ENCODE measurements around the gene COL4A3.

The COL4A3 gene

DNA sequence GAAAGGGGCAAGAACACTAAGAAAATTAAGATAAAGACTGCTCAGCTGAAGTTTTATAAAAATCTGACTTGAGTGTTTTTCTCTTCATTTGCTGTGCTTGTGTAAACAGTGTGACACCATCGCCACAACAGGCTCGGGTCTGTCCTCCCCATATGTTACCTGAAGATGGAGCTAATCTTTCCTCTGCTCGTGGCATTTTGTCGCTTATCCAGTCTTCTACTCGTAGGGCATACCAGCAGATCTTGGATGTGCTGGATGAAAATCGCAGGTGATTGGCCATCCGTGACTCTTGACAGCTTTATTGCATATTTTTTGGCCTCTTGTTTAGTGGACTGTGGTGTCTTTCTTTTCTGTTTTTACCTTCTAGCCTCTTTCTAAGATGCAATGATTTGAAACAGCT is 182.7 kb downstream of the COL4A3 start:
- TF ChIP-seq, protein P1, sequence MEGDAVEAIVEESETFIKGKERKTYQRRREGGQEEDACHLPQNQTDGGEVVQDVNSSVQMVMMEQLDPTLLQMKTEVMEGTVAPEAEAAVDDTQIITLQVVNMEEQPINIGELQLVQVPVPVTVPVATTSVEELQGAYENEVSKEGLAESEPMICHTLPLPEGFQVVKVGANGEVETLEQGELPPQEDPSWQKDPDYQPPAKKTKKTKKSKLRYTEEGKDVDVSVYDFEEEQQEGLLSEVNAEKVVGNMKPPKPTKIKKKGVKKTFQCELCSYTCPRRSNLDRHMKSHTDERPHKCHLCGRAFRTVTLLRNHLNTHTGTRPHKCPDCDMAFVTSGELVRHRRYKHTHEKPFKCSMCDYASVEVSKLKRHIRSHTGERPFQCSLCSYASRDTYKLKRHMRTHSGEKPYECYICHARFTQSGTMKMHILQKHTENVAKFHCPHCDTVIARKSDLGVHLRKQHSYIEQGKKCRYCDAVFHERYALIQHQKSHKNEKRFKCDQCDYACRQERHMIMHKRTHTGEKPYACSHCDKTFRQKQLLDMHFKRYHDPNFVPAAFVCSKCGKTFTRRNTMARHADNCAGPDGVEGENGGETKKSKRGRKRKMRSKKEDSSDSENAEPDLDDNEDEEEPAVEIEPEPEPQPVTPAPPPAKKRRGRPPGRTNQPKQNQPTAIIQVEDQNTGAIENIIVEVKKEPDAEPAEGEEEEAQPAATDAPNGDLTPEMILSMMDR (IDR thresholded peaks at IDR 0.05): no peak
- Histone ChIP-seq H3K4me3 (no peak overlapping the region), H3K27ac (no peak overlapping the region)
- DNase-seq (ENCODE audit: low spot score): no peak

DNA sequence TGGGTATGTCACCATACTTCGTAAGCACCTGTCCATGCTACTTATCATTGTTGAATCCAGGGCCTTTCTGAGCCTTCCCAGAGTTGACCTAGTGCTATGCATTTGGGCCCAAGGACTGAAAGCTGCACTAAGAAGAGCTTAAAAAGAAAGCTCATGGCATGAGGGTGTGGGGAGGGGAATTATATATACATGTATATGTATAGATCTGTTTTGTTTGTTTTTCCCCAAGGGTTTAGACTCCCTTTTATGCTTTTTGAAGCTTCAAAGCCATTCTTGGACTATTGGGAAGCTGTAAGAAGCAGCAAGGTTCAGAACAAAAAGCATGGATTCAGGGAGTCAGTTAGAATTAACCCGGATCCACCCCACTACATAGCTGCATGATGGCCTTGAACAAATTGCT is 183.9 kb downstream of the COL4A3 start:
- no peak for DNase-seq (ENCODE audit: low spot score)
- no peak overlapping the region for H3K4me3 ChIP-seq
- TF ChIP-seq, protein P1 (IDR thresholded peaks at IDR 0.05): no peak
- no peak overlapping the region for H3K27ac ChIP-seq

DNA sequence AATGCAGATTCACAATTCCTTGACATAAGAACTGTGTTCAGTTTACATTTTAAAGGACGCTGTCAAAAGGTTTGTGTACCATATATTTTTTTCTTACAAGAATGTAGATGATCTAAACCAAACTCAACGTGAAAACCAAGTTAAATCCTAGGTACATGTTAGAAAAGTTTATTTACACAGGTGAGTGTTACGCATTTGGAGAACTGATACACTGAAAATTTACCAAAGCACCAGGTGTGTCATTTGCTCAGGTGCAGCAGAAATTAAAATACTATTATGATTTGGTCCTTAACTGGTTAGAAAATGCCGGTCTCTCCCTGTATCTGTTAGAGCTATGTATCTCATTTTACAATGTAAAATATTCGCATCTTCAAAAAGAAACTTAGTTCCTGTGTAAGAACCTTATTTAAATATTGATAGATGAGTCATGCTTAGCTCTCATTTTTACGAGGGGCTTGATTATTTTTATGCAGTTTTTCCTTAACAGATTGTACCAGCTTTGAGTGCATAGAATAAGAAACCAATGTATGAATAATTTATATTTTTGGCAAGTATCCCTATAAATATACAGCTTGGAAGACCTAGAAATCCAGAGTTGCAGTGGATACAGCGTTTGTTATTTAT is 185.7 kb downstream of the COL4A3 start:
- Histone ChIP-seq H3K4me3 (no peak overlapping the region), H3K27ac (no peak overlapping the region)
- TF ChIP-seq, protein P1 (IDR thresholded peaks at IDR 0.05): no peak
- no peak for DNase-seq (ENCODE audit: low spot score)

DNA sequence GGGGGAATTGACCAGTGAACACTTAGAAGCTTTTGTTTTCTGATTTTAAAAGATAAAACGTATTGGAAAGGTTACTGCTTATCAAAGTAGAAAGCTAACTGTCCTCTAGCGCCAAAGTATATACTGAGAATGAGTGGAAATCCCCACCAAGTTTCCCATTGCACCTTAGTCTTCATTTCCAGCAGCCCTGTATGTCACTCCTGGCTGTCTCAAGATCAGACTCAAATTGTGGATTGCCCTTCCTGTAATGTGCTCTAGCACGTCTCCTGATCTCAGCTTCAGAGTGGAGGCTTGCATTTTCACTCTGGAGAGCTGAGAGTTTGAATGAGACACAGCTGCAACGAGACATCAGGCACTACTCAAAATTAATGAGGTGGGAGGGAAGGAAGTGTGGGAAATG is 187.2 kb downstream of the COL4A3 start:
- DNase-seq (ENCODE audit: low spot score): no peak
- H3K4me3 ChIP-seq: no peak overlapping the region
- TF ChIP-seq, protein P1 (IDR thresholded peaks at IDR 0.05): no peak
- H3K27ac ChIP-seq: no peak overlapping the region

DNA sequence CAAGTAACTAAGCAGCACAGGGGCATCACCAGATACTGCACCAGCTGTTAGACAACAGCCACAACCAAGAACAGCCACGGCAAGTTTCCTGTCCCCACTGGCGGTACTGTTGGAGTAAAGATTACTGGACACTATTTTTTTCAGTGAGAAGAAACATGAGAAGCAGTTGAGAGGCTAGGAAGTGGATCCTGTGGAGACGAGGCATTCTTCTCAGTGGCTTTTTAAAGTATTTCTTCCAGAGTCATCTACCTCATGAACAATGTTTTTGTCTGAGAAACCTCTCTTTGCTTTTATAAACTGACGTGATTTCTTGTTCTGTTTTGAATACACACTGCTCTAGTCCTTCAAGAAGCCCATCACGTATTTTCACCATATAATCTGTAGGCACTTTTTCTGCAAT is 195.9 kb downstream of the COL4A3 start:
- H3K27ac ChIP-seq: no peak overlapping the region
- TF ChIP-seq, protein P1 (IDR thresholded peaks at IDR 0.05): no peak
- H3K4me3 ChIP-seq: no peak overlapping the region
- DNase-seq (ENCODE audit: low spot score): no peak

DNA sequence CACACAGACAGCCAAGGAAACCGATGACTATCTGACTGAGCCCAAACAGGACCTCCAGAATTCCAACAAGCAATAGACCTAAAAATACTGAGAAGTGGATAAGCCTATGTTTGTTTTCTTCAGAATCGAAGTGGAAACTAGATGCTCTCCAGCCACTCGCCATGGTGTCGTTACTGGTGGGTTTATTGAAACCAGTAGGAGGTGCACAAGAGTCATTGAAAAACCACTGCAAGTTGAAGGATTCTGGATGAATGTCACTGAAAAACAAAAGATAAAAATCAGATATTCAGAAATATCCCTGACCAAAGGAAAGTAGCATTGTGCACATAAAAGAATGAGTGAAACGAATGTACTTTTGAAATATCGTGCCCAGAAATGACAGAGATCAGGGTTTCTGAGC is 199.3 kb downstream of the COL4A3 start:
- no peak overlapping the region for H3K4me3 ChIP-seq
- no peak for DNase-seq (ENCODE audit: low spot score)
- peak overlapping the region in 1 of 2 donors; percentile 62 for H3K27ac ChIP-seq
- TF ChIP-seq, protein P1 (IDR thresholded peaks at IDR 0.05): no peak

Data from coronary artery (tissue), 2 donors.